K562 (cell line): ENCODE data around the gene CRYAB.

ENCODE experiments used
- EP300 ChIP-seq: IDR thresholded peaks from 2 replicates; pipeline ENCODE4 v1.6.1; 2012; ENCODE audit warnings: low read length, improper control_type of control experiment
- ZNF121 ChIP-seq: sonication (generic); formaldehyde crosslinking; conservative IDR thresholded peaks from 2 replicates; pipeline ENCODE4 v1.8.0; 2022; ENCODE audit warnings: missing genetic modification reagents
- TF ChIP-seq, protein P1 (sequence below): sonication (generic); formaldehyde crosslinking; IDR thresholded peaks from 2 replicates; pipeline ENCODE4 v1.8.1; 2022; ENCODE audit warnings: missing genetic modification reagents
- TF ChIP-seq, protein P2 (sequence below), 3 experiments: IDR thresholded peaks in 2 of 3; conservative IDR thresholded peaks in 1 of 3; 2 replicates each; pipeline ENCODE4 v1.5.1; 2011 to 2012; ENCODE audit warnings: low read length in 3 of 3, mild to moderate bottlenecking in 3 of 3, control low read depth in 2 of 3, improper control_type of control experiment in 1 of 3, inconsistent platforms in 1 of 3, low read depth in 1 of 3, mixed read lengths in 1 of 3, moderate library complexity in 1 of 3; ENCODE audit not compliant: insufficient read depth in 2 of 3

DNA sequence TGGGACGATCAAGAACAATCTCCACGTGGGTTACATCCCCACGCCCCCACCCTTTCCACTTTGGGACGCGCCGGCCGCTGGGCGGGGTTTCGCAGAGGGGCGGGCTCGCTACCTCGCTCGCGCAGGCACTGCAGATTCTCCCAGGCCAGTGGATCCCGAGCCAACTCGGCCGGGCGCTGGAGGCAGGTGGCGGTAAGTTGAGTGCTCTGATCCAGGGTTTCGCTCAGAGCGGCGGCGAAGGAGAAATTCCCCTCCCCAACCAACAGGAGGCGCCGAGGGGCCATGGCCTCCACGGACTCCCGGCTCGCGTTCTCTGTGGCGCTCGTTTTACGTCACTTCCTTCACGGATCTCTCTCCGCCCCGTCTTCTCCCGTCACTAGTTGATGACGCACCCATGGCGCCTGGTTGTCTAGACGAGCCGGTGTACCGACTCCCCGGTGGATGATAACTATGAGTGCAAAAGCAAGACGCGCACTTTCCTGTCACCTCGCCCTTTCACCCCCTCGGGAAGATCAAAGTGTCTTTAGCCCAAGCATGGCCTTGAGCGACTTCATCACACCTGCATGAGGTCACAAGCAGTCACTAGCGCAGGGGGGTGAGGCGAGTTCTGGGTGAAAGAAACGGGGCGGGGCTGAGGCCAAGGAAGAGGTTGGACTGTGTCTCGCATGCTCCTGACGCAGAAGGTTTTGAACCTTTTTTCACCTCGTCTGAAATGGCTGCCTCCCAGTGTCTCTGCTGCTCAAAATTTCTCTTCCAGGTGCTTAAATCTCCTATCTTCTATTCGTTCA is 32.5 kb downstream of the CRYAB start, which contains the start of the genes CFAP68 and FDXACB1:
- TF ChIP-seq, protein P1, sequence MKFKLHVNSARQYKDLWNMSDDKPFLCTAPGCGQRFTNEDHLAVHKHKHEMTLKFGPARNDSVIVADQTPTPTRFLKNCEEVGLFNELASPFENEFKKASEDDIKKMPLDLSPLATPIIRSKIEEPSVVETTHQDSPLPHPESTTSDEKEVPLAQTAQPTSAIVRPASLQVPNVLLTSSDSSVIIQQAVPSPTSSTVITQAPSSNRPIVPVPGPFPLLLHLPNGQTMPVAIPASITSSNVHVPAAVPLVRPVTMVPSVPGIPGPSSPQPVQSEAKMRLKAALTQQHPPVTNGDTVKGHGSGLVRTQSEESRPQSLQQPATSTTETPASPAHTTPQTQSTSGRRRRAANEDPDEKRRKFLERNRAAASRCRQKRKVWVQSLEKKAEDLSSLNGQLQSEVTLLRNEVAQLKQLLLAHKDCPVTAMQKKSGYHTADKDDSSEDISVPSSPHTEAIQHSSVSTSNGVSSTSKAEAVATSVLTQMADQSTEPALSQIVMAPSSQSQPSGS (CRISPR knock-in tag): no peak
- TF ChIP-seq EP300 (no peak; the same call in 1 of the 2 replicates), ZNF121 (CRISPR knock-in tag) (no peak; the same call in 1 of the 2 replicates)
- TF ChIP-seq, protein P2, sequence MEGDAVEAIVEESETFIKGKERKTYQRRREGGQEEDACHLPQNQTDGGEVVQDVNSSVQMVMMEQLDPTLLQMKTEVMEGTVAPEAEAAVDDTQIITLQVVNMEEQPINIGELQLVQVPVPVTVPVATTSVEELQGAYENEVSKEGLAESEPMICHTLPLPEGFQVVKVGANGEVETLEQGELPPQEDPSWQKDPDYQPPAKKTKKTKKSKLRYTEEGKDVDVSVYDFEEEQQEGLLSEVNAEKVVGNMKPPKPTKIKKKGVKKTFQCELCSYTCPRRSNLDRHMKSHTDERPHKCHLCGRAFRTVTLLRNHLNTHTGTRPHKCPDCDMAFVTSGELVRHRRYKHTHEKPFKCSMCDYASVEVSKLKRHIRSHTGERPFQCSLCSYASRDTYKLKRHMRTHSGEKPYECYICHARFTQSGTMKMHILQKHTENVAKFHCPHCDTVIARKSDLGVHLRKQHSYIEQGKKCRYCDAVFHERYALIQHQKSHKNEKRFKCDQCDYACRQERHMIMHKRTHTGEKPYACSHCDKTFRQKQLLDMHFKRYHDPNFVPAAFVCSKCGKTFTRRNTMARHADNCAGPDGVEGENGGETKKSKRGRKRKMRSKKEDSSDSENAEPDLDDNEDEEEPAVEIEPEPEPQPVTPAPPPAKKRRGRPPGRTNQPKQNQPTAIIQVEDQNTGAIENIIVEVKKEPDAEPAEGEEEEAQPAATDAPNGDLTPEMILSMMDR (IDR thresholded peaks at IDR 0.05 in 2 of 3, conservative IDR thresholded peaks at IDR 0.05 in 1 of 3; ENCODE audit: insufficient read depth in 2 of 3, low read depth in 1 of 3, low read length in 3 of 3): peak; percentile 95 to 98 (median 98)
